ENCODE data around the gene DIP2A.

DNA sequence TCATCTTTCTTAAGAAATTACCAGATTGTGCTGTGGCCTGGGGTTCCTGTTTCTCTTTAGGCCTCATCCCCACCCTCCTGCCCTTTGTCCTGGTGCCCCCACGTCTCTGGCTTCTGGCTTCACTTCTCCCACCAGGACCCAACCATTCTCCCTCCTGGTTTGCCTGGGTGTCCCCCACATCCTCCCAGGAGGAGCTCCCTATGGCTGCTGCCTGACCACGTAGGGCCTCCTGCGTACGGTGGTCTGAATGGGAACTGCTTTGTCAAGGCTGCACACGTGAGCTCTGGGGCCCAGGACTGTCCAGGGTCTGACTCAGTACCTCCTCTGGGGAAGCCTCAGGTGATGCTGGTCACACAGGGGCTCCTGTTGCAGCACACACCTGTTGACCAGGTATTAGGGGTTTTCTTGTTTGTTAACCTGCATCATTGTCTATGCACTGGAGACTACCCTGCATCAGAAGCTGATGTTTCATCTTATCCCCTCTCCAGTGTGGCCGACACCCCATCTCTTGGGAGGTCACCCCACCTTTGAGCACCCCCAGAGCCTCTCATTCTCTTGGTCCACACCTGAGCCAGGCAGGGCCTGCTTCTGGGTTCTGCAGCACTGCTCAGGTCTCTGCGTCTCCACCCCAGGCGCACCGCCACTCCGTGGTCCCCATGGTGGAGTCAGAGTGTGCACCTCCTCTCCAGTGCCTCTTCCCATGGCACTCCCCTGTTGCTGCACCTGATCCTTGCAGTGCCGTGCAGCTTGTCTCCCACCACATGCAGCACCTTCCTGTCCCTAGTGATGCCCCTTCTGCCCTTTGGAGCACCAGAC, 80.4 kb downstream of the DIP2A start:
- TF ChIP-seq POLR2A (IDR thresholded peaks at IDR 0.05; ENCODE audit: low read depth, low read length) (no peak), TAF1 (IDR thresholded peaks at IDR 0.05; ENCODE audit: borderline replicate concordance, low read depth, low read length) (no peak)

All from GM12892 (cell line).